Chondrocyte (in vitro differentiated cells): ENCODE data around the gene ILK. TPM values are rescaled to one million over a fixed set of nuclear protein-coding genes. Genes with fewer than 3 reads are reported as not detected.

Experiments used
- DNase-seq: peaks from one replicate; pipeline ENCODE4 v3.0.0; 2021; ENCODE audit warnings: mixed read lengths, low spot score
- H3K27ac Mint-ChIP-seq: one replicate; pipeline ENCODE4 v1.8.0; 2021; ENCODE audit warnings: mild to moderate bottlenecking, moderate library complexity, mixed read lengths; ENCODE audit not compliant: unreplicated experiment
- H3K27me3 Mint-ChIP-seq: 2 replicates; pipeline ENCODE4 v1.8.0; 2021; ENCODE audit warnings: low read depth, mixed read lengths
- H3K36me3 Mint-ChIP-seq: 2 replicates; pipeline ENCODE4 v1.8.0; 2021; ENCODE audit warnings: low read depth, mixed read lengths
- H3K4me1 Mint-ChIP-seq: 2 replicates; pipeline ENCODE4 v1.8.0; 2021; ENCODE audit warnings: low read depth, mild to moderate bottlenecking, mixed read lengths
- H3K4me3 Mint-ChIP-seq: one replicate; pipeline ENCODE4 v1.8.0; 2021; ENCODE audit warnings: mild to moderate bottlenecking, moderate library complexity, mixed read lengths; ENCODE audit not compliant: unreplicated experiment
- H3K9me3 Mint-ChIP-seq: 2 replicates; pipeline ENCODE4 v1.8.0; 2021; ENCODE audit warnings: low read depth, mixed read lengths
- CTCF ChIP-seq: fragments of 200-600 bp; sonication (generic); IDR thresholded peaks from 2 replicates; pipeline ENCODE4 v1.5.0; 2021; ENCODE audit warnings: antibody characterized with exemption, mild to moderate bottlenecking, moderate library complexity
- total RNA-seq: library from RNA; stranded (reverse); gene quantifications from 3 replicates; pipeline ENCODE4 v1.2.1, GENCODE V29; 2021

ILK gene
- total RNA-seq, 1 donor from 2014 or later: 258 TPM

DNA sequence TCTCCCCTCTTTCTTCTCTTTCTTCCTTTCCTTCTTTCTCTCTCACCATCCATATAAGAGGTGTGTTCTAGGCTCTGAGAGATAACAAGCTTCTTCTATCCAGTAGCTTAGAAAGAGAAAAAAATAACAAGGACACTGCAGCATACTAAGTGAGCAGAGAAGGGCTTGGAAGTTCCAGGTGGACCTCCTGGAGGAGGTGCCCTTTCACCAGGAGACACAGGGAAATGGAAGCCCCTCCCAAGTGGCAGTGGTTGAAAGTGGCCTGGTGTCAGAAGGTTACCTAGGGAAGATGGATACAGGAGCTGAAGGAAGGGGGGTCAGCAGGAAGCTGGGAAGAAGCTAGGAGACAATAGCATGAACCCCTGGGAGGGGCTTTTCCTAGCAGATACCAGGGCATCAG lies 46.5 kb downstream of the ILK start:
- Mint-ChIP-seq H3K27me3 (no peaks in the 10 kb centered on the region), H3K27ac (no peak overlapping the region), H3K36me3 (no peaks in the 10 kb centered on the region), H3K4me1 (no peaks in the 10 kb centered on the region), H3K4me3 (no peak overlapping the region), H3K9me3 (no peaks in the 10 kb centered on the region)
- DNase-seq: no peak
- TF ChIP-seq CTCF: no peak

DNA sequence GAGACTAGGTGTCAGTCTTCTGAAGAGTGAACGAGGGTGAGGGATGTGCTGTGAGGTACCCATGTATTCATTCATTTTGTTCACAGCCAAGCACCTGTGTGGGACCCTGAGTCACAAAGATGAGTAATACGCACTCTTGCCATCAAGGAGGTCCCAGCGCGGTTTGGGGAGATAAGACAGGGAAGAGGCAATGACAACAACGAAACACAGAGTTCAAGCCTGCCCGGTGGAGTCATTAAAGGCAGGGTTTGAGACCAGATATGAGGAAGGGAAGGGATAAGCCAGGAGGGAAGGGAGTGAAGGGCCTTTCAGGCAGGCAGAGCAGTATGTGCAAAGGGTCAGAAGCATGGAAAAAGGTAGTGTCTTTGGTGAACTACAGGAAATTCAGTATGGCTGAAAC lies 47.4 kb downstream of the ILK start:
- no peak for DNase-seq
- Mint-ChIP-seq H3K27ac (no peak overlapping the region), H3K9me3 (no peaks in the 10 kb centered on the region), H3K4me1 (peaks cover 1% of the 10 kb centered on the region), H3K4me3 (no peak overlapping the region), H3K27me3 (no peaks in the 10 kb centered on the region), H3K36me3 (no peaks in the 10 kb centered on the region)
- TF ChIP-seq CTCF: no peak

DNA sequence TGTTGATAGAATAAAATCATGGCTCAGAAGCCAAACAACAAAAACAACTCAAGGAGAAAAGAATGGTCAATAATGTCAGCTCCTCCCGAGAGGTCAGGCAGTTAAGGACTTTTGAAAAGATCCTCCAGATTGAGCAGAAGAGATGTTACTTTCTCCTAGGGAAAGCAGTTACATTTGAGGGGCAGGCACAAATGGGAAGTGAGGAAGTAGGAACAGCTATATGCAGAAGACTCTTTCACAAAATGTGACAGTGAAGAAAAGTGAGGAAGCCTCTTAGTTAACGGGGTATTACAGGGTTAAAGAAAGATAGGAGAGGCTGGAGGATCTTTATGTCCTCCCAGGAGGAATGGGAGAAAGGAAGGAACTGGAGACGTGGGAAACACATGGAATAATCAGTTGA lies 48.6 kb downstream of the ILK start:
- Mint-ChIP-seq H3K27me3 (no peaks in the 10 kb centered on the region), H3K4me3 (no peak overlapping the region), H3K27ac (no peak overlapping the region), H3K4me1 (peaks cover 10% of the 10 kb centered on the region), H3K9me3 (no peaks in the 10 kb centered on the region), H3K36me3 (no peaks in the 10 kb centered on the region)
- no peak for DNase-seq
- TF ChIP-seq CTCF: no peak

GRCh38 chr11:6653097-6653496 lies 49.5 kb downstream of the ILK start:
- H3K4me3 Mint-ChIP-seq: no peak overlapping the region
- no peaks in the 10 kb centered on the region for H3K36me3 Mint-ChIP-seq
- TF ChIP-seq CTCF: no peak
- DNase-seq: no peak
- no peaks in the 10 kb centered on the region for H3K27me3 Mint-ChIP-seq
- H3K4me1 Mint-ChIP-seq: peaks cover 10% of the 10 kb centered on the region
- no peak overlapping the region for H3K27ac Mint-ChIP-seq
- H3K9me3 Mint-ChIP-seq: no peaks in the 10 kb centered on the region

DNA sequence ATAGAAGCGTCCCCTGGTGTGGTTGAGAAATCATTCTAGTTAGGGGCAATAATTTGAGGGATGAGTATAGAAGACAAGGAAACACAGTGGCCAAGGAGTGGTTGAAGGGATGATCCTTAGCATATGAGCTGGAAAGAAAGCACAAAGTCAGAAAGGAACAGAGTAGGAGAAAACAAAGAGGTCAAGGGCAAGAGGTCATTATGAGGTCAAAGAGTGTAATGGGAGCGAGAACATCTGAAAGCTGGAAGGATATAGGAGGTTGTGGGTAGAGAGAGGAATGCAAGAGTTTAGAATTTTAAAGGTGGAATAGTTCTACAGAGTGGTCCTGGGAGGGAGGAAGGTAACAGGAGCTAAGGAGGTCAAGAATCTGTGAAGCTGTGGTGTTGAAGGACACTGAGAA lies 50.1 kb downstream of the ILK start:
- no peaks in the 10 kb centered on the region for H3K36me3 Mint-ChIP-seq
- no peak for DNase-seq
- H3K27ac Mint-ChIP-seq: no peak overlapping the region
- no peak for TF ChIP-seq CTCF
- no peak overlapping the region for H3K4me3 Mint-ChIP-seq
- H3K4me1 Mint-ChIP-seq: peaks cover 10% of the 10 kb centered on the region
- no peaks in the 10 kb centered on the region for H3K9me3 Mint-ChIP-seq
- H3K27me3 Mint-ChIP-seq: no peaks in the 10 kb centered on the region
